H9 (cell line): ENCODE data around the gene ADAMTS18. TPM values are rescaled to one million over a fixed set of nuclear protein-coding genes. Genes with fewer than 3 reads are reported as not detected.
A peak's percentile ranks its signal among the peaks of the same experiment; 100 is the strongest.

Source experiments
- DNase-seq: peaks from one replicate; pipeline ENCODE4 v3.0.0-alpha.2; 2017
- H2AFZ ChIP-seq: one replicate; pipeline ENCODE4 v1.6.1; 2013; ENCODE audit warnings: mild to moderate bottlenecking, low read length, control low read depth, moderate library complexity
- H2AK5ac ChIP-seq: 2 replicates; pipeline ENCODE4 v1.6.1; 2013; ENCODE audit warnings: low read length, control low read depth, mixed read lengths; ENCODE audit not compliant: insufficient read length
- H2BK120ac ChIP-seq: one replicate; pipeline ENCODE4 v1.6.1; 2013; ENCODE audit warnings: low read depth, mild to moderate bottlenecking, low read length, control low read depth, inconsistent platforms; ENCODE audit not compliant: poor library complexity, severe bottlenecking
- H2BK12ac ChIP-seq: 2 replicates; pipeline ENCODE4 v1.6.1; 2013; ENCODE audit warnings: low read length, control low read depth, mixed read lengths, low read depth; ENCODE audit not compliant: insufficient read length
- H2BK15ac ChIP-seq: 2 replicates; pipeline ENCODE4 v1.6.1; 2013; ENCODE audit warnings: low read depth, low read length, control low read depth
- H2BK20ac ChIP-seq: one replicate; pipeline ENCODE4 v1.6.1; 2013; ENCODE audit warnings: low read depth, mild to moderate bottlenecking, low read length, control low read depth, inconsistent platforms; ENCODE audit not compliant: poor library complexity, severe bottlenecking
- H2BK5ac ChIP-seq: 2 replicates; pipeline ENCODE4 v1.6.1; 2013; ENCODE audit warnings: low read length, control low read depth, mixed read lengths; ENCODE audit not compliant: insufficient read length
- H3K14ac ChIP-seq: 2 replicates; pipeline ENCODE4 v1.6.1; 2013; ENCODE audit warnings: low read length, control low read depth; ENCODE audit not compliant: insufficient read depth
- H3K18ac ChIP-seq: 2 replicates; pipeline ENCODE4 v1.6.1; 2013; ENCODE audit warnings: low read depth, mild to moderate bottlenecking, mixed read lengths, low read length, control low read depth; ENCODE audit not compliant: insufficient read length
- H3K23ac ChIP-seq: 2 replicates; pipeline ENCODE4 v1.6.1; 2013; ENCODE audit warnings: low read length, control low read depth, mixed read lengths, low read depth; ENCODE audit not compliant: insufficient read length
- H3K23me2 ChIP-seq: 2 replicates; pipeline ENCODE4 v1.6.1; 2013; ENCODE audit warnings: low read depth, mild to moderate bottlenecking, mixed read lengths, low read length, control low read depth; ENCODE audit not compliant: insufficient read length, poor library complexity, severe bottlenecking
- H3K27ac ChIP-seq: 2 replicates; pipeline ENCODE4 v1.5.1; 2013; ENCODE audit warnings: low read length, control low read depth, mixed read lengths, low read depth; ENCODE audit not compliant: insufficient read length
- H3K27me3 ChIP-seq: 2 replicates; pipeline ENCODE4 v1.6.1; 2013; ENCODE audit warnings: low read length, control low read depth, inconsistent platforms; ENCODE audit not compliant: insufficient read depth
- H3K4ac ChIP-seq: 2 replicates; pipeline ENCODE4 v1.6.1; 2013; ENCODE audit warnings: low read depth, mild to moderate bottlenecking, control low read depth, inconsistent platforms, low read length, moderate library complexity
- H3K4me1 ChIP-seq: 2 replicates; pipeline ENCODE4 v1.6.1; 2013; ENCODE audit warnings: low read length, control low read depth, inconsistent platforms; ENCODE audit not compliant: insufficient read depth
- H3K4me2 ChIP-seq: 2 replicates; pipeline ENCODE4 v1.6.1; 2013; ENCODE audit warnings: low read length, control low read depth, mixed read lengths; ENCODE audit not compliant: insufficient read length, insufficient read depth
- H3K56ac ChIP-seq: 2 replicates; pipeline ENCODE4 v1.6.1; 2013; ENCODE audit warnings: low read depth, mild to moderate bottlenecking, mixed read lengths, low read length, control low read depth; ENCODE audit not compliant: insufficient read length
- H3K79me1 ChIP-seq: 2 replicates; pipeline ENCODE4 v1.6.1; 2013; ENCODE audit warnings: low read depth, mild to moderate bottlenecking, moderate library complexity, low read length, control low read depth, inconsistent platforms; ENCODE audit not compliant: insufficient read depth, poor library complexity, severe bottlenecking
- H3K79me2 ChIP-seq: 2 replicates; pipeline ENCODE4 v1.6.1; 2013; ENCODE audit warnings: low read length, control low read depth, inconsistent platforms; ENCODE audit not compliant: insufficient read depth
- H3K9ac ChIP-seq: 2 replicates; pipeline ENCODE4 v1.6.1; 2013; ENCODE audit warnings: low read length, control low read depth, mixed read lengths; ENCODE audit not compliant: insufficient read length; ENCODE audit errors: extremely low read depth
- H3K9me3 ChIP-seq: one replicate; pipeline ENCODE4 v1.6.1; 2013; ENCODE audit warnings: low read depth, low read length, inconsistent platforms; ENCODE audit not compliant: control insufficient read depth
- H3T11ph ChIP-seq: one replicate; pipeline ENCODE4 v1.6.1; 2013; ENCODE audit warnings: mild to moderate bottlenecking, low read length, control low read depth, inconsistent platforms
- H4K20me1 ChIP-seq: one replicate; pipeline ENCODE4 v1.6.1; 2013; ENCODE audit not compliant: control insufficient read depth, insufficient read length, insufficient read depth
- H4K5ac ChIP-seq: 2 replicates; pipeline ENCODE4 v1.6.1; 2013; ENCODE audit warnings: low read depth, mild to moderate bottlenecking, mixed read lengths, low read length, control low read depth; ENCODE audit not compliant: insufficient read length
- H4K8ac ChIP-seq: replicated peaks from 2 replicates; pipeline ENCODE4 v1.6.1; 2013; ENCODE audit warnings: low read length, control low read depth, mixed read lengths, low read depth; ENCODE audit not compliant: insufficient read length
- H4K91ac ChIP-seq: 2 replicates; pipeline ENCODE4 v1.6.1; 2013; ENCODE audit warnings: low read depth, mild to moderate bottlenecking, moderate library complexity, mixed read lengths, low read length, control low read depth; ENCODE audit not compliant: insufficient read length
- H3K27ac Mint-ChIP-seq, 3 experiments: 2 replicates in 2 of 3; 3 replicates in 1 of 3; pipeline ENCODE4 v1.8.0; 2020 to 2021; ENCODE audit warnings: mixed read lengths in 3 of 3, mild to moderate bottlenecking in 1 of 3, moderate library complexity in 1 of 3
- H3K27me3 Mint-ChIP-seq: 2 replicates; pipeline ENCODE4 v1.8.0; 2021; ENCODE audit warnings: low read depth, mild to moderate bottlenecking, moderate library complexity, mixed read lengths
- H3K36me3 Mint-ChIP-seq, 3 experiments: 2 replicates in 2 of 3; 3 replicates in 1 of 3; pipeline ENCODE4 v1.8.0; 2020 to 2021; ENCODE audit warnings: low read depth in 3 of 3, mixed read lengths in 3 of 3; ENCODE audit not compliant: insufficient read depth in 1 of 3
- H3K4me1 Mint-ChIP-seq, 2 experiments: 2 replicates each; pipeline ENCODE4 v1.8.0; 2020; ENCODE audit warnings: mixed read lengths in 2 of 2
- H3K4me3 Mint-ChIP-seq, 2 experiments: 2 replicates in 1 of 2; 3 replicates in 1 of 2; pipeline ENCODE4 v1.8.0; 2020 to 2021; ENCODE audit warnings: mild to moderate bottlenecking in 2 of 2, mixed read lengths in 2 of 2, moderate library complexity in 1 of 2
- H3K9me3 Mint-ChIP-seq, 2 experiments: 2 replicates in 1 of 2; 3 replicates in 1 of 2; pipeline ENCODE4 v1.8.0; 2020; ENCODE audit warnings: mild to moderate bottlenecking in 2 of 2, mixed read lengths in 2 of 2, moderate library complexity in 1 of 2
- WGBS: extraction: QIAGEN DNeasy Blood & Tissue Kit; methylation state at CpG from one replicate; pipeline ENCODE4 v1.1.7; 2013; ENCODE audit warnings: missing lambda C conversion rate, low lambda C conversion rate, mixed read lengths; ENCODE audit not compliant: insufficient read length; ENCODE audit errors: extremely low coverage; 5-methylcytosine and 5-hydroxymethylcytosine counted together
- total RNA-seq: library from RNA; stranded (reverse); gene quantifications from 2 replicates; pipeline ENCODE4 v1.2.1, GENCODE V29; 2021
- TF ChIP-seq, protein P1 (sequence below): fragments of 200-600 bp; sonication (generic); conservative IDR thresholded peaks from 3 replicates; pipeline ENCODE4 v1.8.0; 2021; ENCODE audit warnings: antibody characterized with exemption, mild to moderate bottlenecking

Gene ADAMTS18
- total RNA-seq, 1 experiment from 2014 or later = 0.07 TPM

- H3K79me2 ChIP-seq = no peaks in the 10 kb centered on the region
- Mint-ChIP-seq H3K9me3 (no peaks in the 10 kb centered on the region), H3K4me3 (no peak overlapping the region), H3K27me3 (peaks cover 48% of the 10 kb centered on the region), H3K27ac (no peak overlapping the region), H3K36me3 (no peaks in the 10 kb centered on the region), H3K4me1 (peaks cover 20 to 22% of the 10 kb centered on the region in 2 experiments)
- no peaks in the 10 kb centered on the region for H4K20me1 ChIP-seq
- H3K9ac ChIP-seq = no peak overlapping the region
- peaks cover 16% of the 10 kb centered on the region; the same call in 1 of the 2 replicates for H3K27me3 ChIP-seq
- H2BK120ac ChIP-seq = no peak overlapping the region
- H3K23ac ChIP-seq = no peak overlapping the region
- no peak overlapping the region for H3K4ac ChIP-seq
- H3K18ac ChIP-seq = no peak overlapping the region
- H3K56ac ChIP-seq = no peak overlapping the region
- no peak overlapping the region for H2BK12ac ChIP-seq
- H3K14ac ChIP-seq = no peak overlapping the region
- H3K4me2 ChIP-seq = no peak overlapping the region
- DNase-seq = no peak
- H2BK5ac ChIP-seq = no peak overlapping the region
- 0 out of 2 replicates have a peak, but pooled peaks cover 6% of the 10 kb centered on the region for H3K4me1 ChIP-seq
- H2AFZ ChIP-seq = no peak overlapping the region
- H2AK5ac ChIP-seq = no peak overlapping the region
- peaks cover 10% of the 10 kb centered on the region for H3K23me2 ChIP-seq
- TF ChIP-seq, protein P1, sequence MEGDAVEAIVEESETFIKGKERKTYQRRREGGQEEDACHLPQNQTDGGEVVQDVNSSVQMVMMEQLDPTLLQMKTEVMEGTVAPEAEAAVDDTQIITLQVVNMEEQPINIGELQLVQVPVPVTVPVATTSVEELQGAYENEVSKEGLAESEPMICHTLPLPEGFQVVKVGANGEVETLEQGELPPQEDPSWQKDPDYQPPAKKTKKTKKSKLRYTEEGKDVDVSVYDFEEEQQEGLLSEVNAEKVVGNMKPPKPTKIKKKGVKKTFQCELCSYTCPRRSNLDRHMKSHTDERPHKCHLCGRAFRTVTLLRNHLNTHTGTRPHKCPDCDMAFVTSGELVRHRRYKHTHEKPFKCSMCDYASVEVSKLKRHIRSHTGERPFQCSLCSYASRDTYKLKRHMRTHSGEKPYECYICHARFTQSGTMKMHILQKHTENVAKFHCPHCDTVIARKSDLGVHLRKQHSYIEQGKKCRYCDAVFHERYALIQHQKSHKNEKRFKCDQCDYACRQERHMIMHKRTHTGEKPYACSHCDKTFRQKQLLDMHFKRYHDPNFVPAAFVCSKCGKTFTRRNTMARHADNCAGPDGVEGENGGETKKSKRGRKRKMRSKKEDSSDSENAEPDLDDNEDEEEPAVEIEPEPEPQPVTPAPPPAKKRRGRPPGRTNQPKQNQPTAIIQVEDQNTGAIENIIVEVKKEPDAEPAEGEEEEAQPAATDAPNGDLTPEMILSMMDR = peak; percentile 59
- no peak overlapping the region for H4K91ac ChIP-seq
- WGBS = no CpG with 5 or more reads among the region's 2 CpGs
- no peak overlapping the region for H2BK15ac ChIP-seq
- no peak overlapping the region for H3K27ac ChIP-seq
- H2BK20ac ChIP-seq = no peak overlapping the region
- no peaks in the 10 kb centered on the region for H3K79me1 ChIP-seq
- no peaks in the 10 kb centered on the region for H3K9me3 ChIP-seq
- H4K5ac ChIP-seq = no peak overlapping the region
- no peak overlapping the region for H4K8ac ChIP-seq
- H3T11ph ChIP-seq = no peak overlapping the region
Observed at GRCh38 chr16:77437859-77438258, 3.0 kb upstream of the ADAMTS18 start.
